HepG2 (cell line): ENCODE measurements around the gene OR6S1. TPM values are rescaled to one million over a fixed set of nuclear protein-coding genes. Genes with fewer than 3 reads are reported as not detected.

Source experiments
- ARID5B ChIP-seq: IDR thresholded peaks from 2 replicates; pipeline ENCODE4 v1.4.0; 2020; ENCODE audit warnings: mild to moderate bottlenecking, missing genetic modification reagents
- FOXC1 ChIP-seq: sonication (generic); formaldehyde crosslinking; IDR thresholded peaks from 2 replicates; pipeline ENCODE4 v1.8.0; 2022; ENCODE audit warnings: mild to moderate bottlenecking, missing genetic modification reagents, borderline replicate concordance
- FOXO1 ChIP-seq: sonication (generic); formaldehyde crosslinking; IDR thresholded peaks from 2 replicates; pipeline ENCODE4 v1.4.0; 2020; ENCODE audit warnings: missing genetic modification reagents
- HIVEP1 ChIP-seq: sonication (generic); formaldehyde crosslinking; IDR thresholded peaks from 2 replicates; pipeline ENCODE4 v1.4.0; 2020; ENCODE audit warnings: mild to moderate bottlenecking, missing genetic modification reagents
- HOXA5 ChIP-seq: sonication (generic); formaldehyde crosslinking; IDR thresholded peaks from 2 replicates; pipeline ENCODE4 v1.4.0; 2020; ENCODE audit warnings: missing genetic modification reagents
- HOXD1 ChIP-seq: sonication (generic); formaldehyde crosslinking; IDR thresholded peaks from 2 replicates; pipeline ENCODE4 v1.5.0; 2020; ENCODE audit warnings: missing genetic modification reagents
- MEIS2 ChIP-seq: sonication (generic); formaldehyde crosslinking; IDR thresholded peaks from 2 replicates; pipeline ENCODE4 v1.9.0; 2021; ENCODE audit warnings: mild to moderate bottlenecking, missing genetic modification reagents
- MTA1 ChIP-seq: sonication (generic); formaldehyde crosslinking; IDR thresholded peaks from 2 replicates; pipeline ENCODE4 v1.4.0; 2020; ENCODE audit warnings: missing genetic modification reagents, mild to moderate bottlenecking, borderline replicate concordance
- POLR2AphosphoS2 ChIP-seq: IDR thresholded peaks from 2 replicates; pipeline ENCODE4 v1.6.1; 2011; ENCODE audit warnings: low read depth, low read length, improper control_type of control experiment
- SNAI1 ChIP-seq: sonication (generic); formaldehyde crosslinking; IDR thresholded peaks from 2 replicates; pipeline ENCODE4 v1.5.0; 2020; ENCODE audit warnings: mild to moderate bottlenecking, missing genetic modification reagents, borderline replicate concordance
- TRAFD1 ChIP-seq: sonication (generic); formaldehyde crosslinking; IDR thresholded peaks from 2 replicates; pipeline ENCODE4 v1.5.1; 2020; ENCODE audit warnings: missing genetic modification reagents, mild to moderate bottlenecking, borderline replicate concordance
- YEATS4 ChIP-seq: sonication (generic); formaldehyde crosslinking; IDR thresholded peaks from 2 replicates; pipeline ENCODE4 v1.4.0; 2020; ENCODE audit warnings: missing genetic modification reagents, borderline replicate concordance
- ZBTB8A ChIP-seq: sonication (generic); formaldehyde crosslinking; IDR thresholded peaks from 2 replicates; pipeline ENCODE4 v1.4.0; 2020; ENCODE audit warnings: mild to moderate bottlenecking, low read depth, missing genetic modification reagents, borderline replicate concordance
- ZNF350 ChIP-seq: sonication (generic); formaldehyde crosslinking; IDR thresholded peaks from 2 replicates; pipeline ENCODE4 v1.4.0; 2020; ENCODE audit warnings: mild to moderate bottlenecking, low read depth, missing genetic modification reagents, borderline replicate concordance
- ZNF670 ChIP-seq: sonication (generic); formaldehyde crosslinking; IDR thresholded peaks from 2 replicates; pipeline ENCODE4 v1.8.0; 2022; ENCODE audit warnings: mild to moderate bottlenecking, missing genetic modification reagents, borderline replicate concordance
- ZNF768 ChIP-seq: sonication (generic); formaldehyde crosslinking; IDR thresholded peaks from 2 replicates; pipeline ENCODE4 v1.4.0; 2020; ENCODE audit warnings: missing genetic modification reagents
- polyA plus RNA-seq, 8 experiments: library from polyadenylated mRNA; depleted of rRNA in 3 of 8; stranded (reverse) in 7 of 8; unstranded in 1 of 8; fragments of >200 nt; fragmentation: Illumina TruSeq in 4 of 8; extraction: Trizol in 4 of 8; gene quantifications; 2 replicates each; pipeline versions ENCODE4 v1.2.1 to v1.2.3, GENCODE V29; 2011 to 2016; ENCODE audit warnings: low read depth in 4 of 8, missing spikeins in 1 of 8, mixed read lengths in 1 of 8; ENCODE audit not compliant: insufficient read depth in 1 of 8
- total RNA-seq, 5 experiments: library from RNA; depleted of rRNA; stranded (reverse); fragments of >200 nt; fragmentation: Illumina TruSeq; extraction: Trizol; gene quantifications; 2 replicates each; pipeline ENCODE4 v1.2.3, GENCODE V29; 2016; ENCODE audit warnings: low read depth in 1 of 5
- TF ChIP-seq, protein P1 (sequence below): sonication (generic); formaldehyde crosslinking; IDR thresholded peaks from 2 replicates; pipeline ENCODE4 v1.8.1; 2023; ENCODE audit warnings: mild to moderate bottlenecking, inconsistent platforms, moderate library complexity, missing genetic modification reagents, borderline replicate concordance
- TF ChIP-seq, protein P2 (sequence below): sonication (generic); formaldehyde crosslinking; IDR thresholded peaks from 2 replicates; pipeline ENCODE4 v1.5.0; 2020; ENCODE audit warnings: mild to moderate bottlenecking, missing genetic modification reagents
- TF ChIP-seq, protein P3 (sequence below): sonication (generic); formaldehyde crosslinking; IDR thresholded peaks from 2 replicates; pipeline ENCODE4 v1.8.0; 2022; ENCODE audit warnings: missing genetic modification reagents, mild to moderate bottlenecking, borderline replicate concordance

The OR6S1 gene
- total and polyA plus RNA-seq, 2 of the 13 experiments (the other 11 are each of a cell fraction or from before 2014, with no cell fraction given) = 0.09 TPM; not detected in 1

DNA sequence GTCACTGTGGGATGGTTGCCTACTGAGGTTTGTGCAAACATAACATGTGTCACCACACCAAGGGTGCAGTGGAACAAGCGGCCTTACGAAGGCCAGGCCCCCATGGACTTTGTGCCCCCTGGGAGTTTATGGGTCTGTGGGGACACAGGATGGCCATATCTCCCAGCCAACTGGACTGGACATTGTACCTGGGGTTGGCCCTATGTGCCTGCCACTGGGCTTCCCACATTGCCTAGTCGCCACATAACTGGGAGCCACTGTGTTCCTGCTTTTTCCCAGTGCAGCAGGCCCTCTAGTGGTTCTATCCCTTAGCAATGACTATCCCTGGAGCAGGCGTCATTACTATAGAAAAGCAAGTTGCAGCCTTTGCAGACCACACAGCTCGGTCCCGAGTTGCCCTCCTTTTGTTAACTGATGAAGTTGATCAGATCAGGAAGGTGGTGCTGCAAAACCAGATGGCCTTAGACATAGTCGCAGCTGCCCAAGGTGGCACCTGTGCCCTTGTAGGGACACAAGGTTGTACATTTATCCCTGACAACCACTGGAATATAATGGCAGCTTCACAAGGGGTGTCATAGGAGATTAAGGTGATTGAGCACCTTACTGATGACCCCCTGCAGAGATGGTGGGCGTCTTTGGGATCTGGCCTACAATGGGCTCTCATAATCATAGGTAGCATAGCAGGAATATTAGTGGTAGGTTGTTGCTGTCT lies 35.1 kb downstream of the OR6S1 start (continued):
- TF ChIP-seq, protein P1, sequence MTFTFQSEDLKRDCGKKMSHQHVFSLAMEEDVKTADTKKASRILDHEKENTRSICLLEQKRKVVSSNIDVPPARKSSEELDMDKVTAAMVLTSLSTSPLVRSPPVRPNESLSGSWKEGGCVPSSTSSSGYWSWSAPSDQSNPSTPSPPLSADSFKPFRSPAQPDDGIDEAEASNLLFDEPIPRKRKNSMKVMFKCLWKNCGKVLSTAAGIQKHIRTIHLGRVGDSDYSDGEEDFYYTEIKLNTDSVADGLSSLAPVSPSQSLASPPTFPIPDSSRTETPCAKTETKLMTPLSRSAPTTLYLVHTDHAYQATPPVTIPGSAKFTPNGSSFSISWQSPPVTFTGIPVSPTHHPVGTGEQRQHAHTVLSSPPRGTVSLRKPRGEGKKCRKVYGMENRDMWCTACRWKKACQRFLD (CRISPR knock-in tag) = 0 out of 2 replicates have a peak, but pooled peaks have one; percentile 24
- TF ChIP-seq ARID5B (CRISPR knock-in tag) = peak; percentile 58
- 0 out of 2 replicates have a peak, but pooled peaks have one; percentile 53 for TF ChIP-seq FOXO1 (CRISPR knock-in tag)
- TF ChIP-seq SNAI1 (CRISPR knock-in tag) = no peak
- TF ChIP-seq HOXD1 = no peak
- TF ChIP-seq ZNF670 (CRISPR knock-in tag) = no peak
- TF ChIP-seq ZNF350 (CRISPR knock-in tag) = peak; percentile 71; the same call in 1 of the 2 replicates
- TF ChIP-seq HIVEP1 (CRISPR knock-in tag) = peak; percentile 34; the same call in 1 of the 2 replicates
- TF ChIP-seq HOXA5 = peak; percentile 81
- no peak for TF ChIP-seq POLR2AphosphoS2
- TF ChIP-seq MTA1 (CRISPR knock-in tag) = peak; percentile 92
- TF ChIP-seq ZNF768 (CRISPR knock-in tag) = no peak
- peak; percentile 72; the same call in 1 of the 2 replicates for TF ChIP-seq YEATS4
- TF ChIP-seq MEIS2 (CRISPR knock-in tag) = 0 out of 2 replicates have a peak, but pooled peaks have one; percentile 49
- TF ChIP-seq, protein P2, sequence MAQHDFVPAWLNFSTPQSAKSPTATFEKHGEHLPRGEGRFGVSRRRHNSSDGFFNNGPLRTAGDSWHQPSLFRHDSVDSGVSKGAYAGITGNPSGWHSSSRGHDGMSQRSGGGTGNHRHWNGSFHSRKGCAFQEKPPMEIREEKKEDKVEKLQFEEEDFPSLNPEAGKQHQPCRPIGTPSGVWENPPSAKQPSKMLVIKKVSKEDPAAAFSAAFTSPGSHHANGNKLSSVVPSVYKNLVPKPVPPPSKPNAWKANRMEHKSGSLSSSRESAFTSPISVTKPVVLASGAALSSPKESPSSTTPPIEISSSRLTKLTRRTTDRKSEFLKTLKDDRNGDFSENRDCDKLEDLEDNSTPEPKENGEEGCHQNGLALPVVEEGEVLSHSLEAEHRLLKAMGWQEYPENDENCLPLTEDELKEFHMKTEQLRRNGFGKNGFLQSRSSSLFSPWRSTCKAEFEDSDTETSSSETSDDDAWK = no peak
- TF ChIP-seq, protein P3, sequence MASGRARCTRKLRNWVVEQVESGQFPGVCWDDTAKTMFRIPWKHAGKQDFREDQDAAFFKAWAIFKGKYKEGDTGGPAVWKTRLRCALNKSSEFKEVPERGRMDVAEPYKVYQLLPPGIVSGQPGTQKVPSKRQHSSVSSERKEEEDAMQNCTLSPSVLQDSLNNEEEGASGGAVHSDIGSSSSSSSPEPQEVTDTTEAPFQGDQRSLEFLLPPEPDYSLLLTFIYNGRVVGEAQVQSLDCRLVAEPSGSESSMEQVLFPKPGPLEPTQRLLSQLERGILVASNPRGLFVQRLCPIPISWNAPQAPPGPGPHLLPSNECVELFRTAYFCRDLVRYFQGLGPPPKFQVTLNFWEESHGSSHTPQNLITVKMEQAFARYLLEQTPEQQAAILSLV (CRISPR knock-in tag) = 0 out of 2 replicates have a peak, but pooled peaks have one; percentile 30
- peak; percentile 89 for TF ChIP-seq FOXC1 (CRISPR knock-in tag)
- TF ChIP-seq ZBTB8A (CRISPR knock-in tag) = no peak
- TF ChIP-seq TRAFD1 (CRISPR knock-in tag) = peak; percentile 72; the same call in 1 of the 2 replicates
